AG09309 (cell line): ENCODE measurements around the gene SSPN.
A peak's percentile ranks its signal among the peaks of the same experiment; 100 is the strongest.

Source experiments
- DNase-seq: peaks from one replicate; pipeline ENCODE4 v3.0.0-alpha.2; 2010; ENCODE audit warnings: low read depth
- H3K4me3 ChIP-seq: 2 replicates; pipeline ENCODE4 v1.5.1; 2011; ENCODE audit warnings: mild to moderate bottlenecking, low read depth, low read length, moderate library complexity; ENCODE audit not compliant: control insufficient read depth
- TF ChIP-seq, protein P1 (sequence below): IDR thresholded peaks from 2 replicates; pipeline ENCODE4 v1.5.1; 2011; ENCODE audit warnings: mild to moderate bottlenecking, low read depth, low read length, inconsistent platforms; ENCODE audit not compliant: insufficient read depth, control insufficient read depth; ENCODE audit errors: missing control alignments

SSPN gene

DNA sequence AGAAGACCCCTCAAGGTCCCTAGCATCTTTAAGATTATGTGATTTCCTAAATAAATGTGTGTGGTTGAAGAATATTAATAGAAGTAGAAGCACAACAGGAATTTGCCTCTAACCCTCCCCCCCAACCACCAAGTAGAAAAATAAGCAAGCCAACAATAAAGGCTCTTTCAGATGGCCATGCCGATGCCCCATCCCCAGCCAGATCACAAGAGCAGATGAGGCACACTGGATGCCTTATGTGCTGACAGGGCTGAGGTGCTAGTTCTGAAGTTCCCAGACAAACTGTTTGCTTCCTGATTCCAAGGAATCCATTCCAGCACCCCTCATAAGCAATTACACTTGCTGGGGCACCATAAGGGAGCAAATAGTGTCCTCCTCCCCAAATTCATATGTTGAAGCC is 90.0 kb downstream of the SSPN start:
- DNase-seq: no peak
- H3K4me3 ChIP-seq: no peak overlapping the region
- TF ChIP-seq, protein P1, sequence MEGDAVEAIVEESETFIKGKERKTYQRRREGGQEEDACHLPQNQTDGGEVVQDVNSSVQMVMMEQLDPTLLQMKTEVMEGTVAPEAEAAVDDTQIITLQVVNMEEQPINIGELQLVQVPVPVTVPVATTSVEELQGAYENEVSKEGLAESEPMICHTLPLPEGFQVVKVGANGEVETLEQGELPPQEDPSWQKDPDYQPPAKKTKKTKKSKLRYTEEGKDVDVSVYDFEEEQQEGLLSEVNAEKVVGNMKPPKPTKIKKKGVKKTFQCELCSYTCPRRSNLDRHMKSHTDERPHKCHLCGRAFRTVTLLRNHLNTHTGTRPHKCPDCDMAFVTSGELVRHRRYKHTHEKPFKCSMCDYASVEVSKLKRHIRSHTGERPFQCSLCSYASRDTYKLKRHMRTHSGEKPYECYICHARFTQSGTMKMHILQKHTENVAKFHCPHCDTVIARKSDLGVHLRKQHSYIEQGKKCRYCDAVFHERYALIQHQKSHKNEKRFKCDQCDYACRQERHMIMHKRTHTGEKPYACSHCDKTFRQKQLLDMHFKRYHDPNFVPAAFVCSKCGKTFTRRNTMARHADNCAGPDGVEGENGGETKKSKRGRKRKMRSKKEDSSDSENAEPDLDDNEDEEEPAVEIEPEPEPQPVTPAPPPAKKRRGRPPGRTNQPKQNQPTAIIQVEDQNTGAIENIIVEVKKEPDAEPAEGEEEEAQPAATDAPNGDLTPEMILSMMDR: no peak

DNA sequence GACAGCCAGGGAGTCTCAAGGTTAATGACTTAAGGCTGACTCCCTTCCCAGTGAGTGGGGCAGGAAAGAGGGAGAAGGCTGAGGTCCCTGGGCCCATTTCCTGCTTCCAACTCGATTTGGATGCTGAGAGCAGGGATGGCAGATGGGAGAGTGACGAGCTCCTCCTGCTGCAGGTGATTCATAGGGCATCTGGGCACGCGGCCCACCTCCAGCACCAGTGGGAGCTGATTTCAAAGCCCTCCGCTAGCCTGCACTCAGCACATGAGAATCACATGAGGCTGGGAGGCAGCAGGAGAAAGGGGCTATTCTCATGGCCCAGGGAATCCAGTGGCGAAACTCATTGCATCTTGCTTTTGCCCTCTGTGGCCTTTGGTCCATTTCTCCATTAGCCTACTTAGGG is 90.8 kb downstream of the SSPN start:
- H3K4me3 ChIP-seq: no peak overlapping the region
- TF ChIP-seq, protein P1: no peak
- no peak for DNase-seq

DNA sequence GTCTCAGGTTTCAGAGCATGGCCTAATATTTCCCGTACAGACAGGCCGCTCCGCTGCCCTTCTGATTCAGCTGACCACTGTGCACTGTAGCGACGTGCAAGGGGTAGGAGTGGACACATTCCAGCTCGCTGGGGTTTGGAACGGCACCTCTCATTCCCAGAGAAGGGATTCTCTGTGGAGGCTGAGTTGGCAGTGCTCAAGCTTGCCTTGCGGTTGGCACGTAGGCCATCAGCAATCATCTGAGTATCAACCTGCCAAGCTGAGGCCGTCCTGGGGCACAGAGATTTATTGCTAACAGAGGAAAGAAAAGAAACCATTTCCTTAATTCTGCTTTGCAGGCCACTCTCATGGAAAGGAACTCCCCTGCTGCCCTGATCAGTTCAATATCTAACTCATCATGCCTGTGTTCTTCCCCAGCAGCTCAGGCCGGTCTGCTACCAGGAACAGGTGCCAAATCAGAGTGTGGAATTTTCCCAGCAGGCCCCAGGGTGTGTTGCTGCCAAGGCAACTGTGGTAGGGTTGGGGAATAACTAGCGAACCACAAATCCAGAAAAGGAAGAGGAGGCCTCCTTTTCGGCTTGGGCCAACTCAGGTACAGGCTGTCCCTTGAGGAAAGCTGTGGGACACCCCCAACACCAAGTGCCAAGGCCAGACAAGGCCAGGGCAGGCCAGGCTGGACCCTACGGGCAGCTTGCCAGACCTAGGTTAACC is 92.5 kb downstream of the SSPN start:
- peak; percentile 64 for DNase-seq
- no peak overlapping the region for H3K4me3 ChIP-seq
- TF ChIP-seq, protein P1: no peak

DNA sequence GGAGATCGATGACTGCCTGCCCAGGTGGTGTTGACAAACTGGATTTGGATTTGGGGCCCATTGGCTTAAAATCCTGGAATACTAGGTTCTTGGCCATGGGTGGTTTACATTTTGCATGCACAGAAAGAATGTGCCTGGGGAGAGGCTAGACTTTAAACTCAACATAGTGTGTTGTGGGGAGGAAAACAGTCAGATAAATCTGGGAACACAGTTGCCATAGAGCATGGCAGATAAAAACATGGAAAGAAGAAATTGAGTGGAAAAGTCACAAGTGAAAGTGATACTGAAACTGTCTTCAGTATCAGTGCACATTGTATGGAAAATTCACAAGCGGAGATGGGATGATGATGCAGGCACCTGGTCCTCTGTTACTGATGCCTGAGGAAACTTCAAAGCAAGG is 95.2 kb downstream of the SSPN start:
- H3K4me3 ChIP-seq: no peak overlapping the region
- TF ChIP-seq, protein P1: no peak
- DNase-seq: no peak

DNA sequence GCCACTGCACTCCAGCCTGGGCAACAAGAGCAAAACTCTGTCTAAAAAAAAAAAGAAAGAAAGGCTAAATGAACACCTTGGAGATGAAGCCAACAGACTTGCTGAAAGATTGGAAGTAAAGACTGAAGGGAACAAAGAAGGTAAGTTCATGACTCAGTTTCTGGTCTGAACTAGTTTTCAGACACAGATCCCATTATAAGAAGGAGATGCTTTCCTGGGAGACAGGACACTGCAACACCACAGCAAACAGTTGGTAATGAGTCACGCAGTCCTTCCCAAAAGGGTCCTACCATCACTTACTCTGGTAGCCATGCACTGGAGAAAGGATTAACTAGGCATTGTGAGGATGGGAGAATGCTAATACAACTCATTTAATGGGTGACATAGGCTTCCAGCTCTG is 97.2 kb downstream of the SSPN start:
- TF ChIP-seq, protein P1: no peak

DNA sequence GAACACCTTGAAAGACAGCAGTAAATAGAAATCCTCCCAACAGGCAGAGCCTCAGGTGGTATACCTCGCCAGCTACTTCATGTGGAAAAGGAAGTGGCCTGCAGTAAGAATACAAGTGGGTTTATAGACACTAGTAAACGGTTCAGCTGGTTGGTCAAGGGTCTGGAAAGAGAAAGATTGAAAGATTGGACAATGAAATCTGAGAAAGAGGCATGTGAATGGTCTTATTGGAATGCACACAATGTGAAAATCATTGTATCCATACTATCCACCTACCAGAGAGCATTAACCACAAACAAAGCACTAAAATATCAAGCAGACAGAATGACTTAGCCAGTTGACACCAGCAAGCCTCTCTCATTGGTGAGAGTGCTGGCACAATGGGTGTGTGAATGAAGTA is 98.2 kb downstream of the SSPN start:
- TF ChIP-seq, protein P1: no peak
- no peak overlapping the region for H3K4me3 ChIP-seq
- DNase-seq: no peak

More for the DNA sequence above, 97.2 kb downstream of the SSPN start:
- no peak for DNase-seq
- H3K4me3 ChIP-seq: no peak overlapping the region

DNA sequence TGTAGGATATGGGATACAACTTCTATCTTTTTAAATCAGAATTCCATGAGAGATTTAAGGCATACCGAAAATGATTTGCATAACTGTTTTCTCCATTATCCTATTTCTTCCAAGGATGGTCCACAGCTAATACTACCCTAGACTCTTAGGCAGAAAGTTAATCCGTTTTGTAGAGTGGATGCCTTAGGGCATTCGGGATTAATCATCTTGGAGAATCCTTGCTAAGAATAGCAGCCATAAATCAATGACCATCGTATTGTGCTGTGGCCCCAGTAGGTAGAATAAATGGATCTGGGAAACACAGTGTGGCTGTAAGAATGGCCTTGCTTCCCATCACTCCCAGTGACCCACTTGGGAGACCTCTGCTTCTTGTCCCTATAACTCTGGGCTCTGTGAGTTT is 99.6 kb downstream of the SSPN start:
- DNase-seq: no peak
- no peak overlapping the region for H3K4me3 ChIP-seq
- TF ChIP-seq, protein P1: no peak
